ENCODE data around the gene FDXR.
A peak's percentile ranks its signal among the peaks of the same experiment; 100 is the strongest.

Gene FDXR

DNA sequence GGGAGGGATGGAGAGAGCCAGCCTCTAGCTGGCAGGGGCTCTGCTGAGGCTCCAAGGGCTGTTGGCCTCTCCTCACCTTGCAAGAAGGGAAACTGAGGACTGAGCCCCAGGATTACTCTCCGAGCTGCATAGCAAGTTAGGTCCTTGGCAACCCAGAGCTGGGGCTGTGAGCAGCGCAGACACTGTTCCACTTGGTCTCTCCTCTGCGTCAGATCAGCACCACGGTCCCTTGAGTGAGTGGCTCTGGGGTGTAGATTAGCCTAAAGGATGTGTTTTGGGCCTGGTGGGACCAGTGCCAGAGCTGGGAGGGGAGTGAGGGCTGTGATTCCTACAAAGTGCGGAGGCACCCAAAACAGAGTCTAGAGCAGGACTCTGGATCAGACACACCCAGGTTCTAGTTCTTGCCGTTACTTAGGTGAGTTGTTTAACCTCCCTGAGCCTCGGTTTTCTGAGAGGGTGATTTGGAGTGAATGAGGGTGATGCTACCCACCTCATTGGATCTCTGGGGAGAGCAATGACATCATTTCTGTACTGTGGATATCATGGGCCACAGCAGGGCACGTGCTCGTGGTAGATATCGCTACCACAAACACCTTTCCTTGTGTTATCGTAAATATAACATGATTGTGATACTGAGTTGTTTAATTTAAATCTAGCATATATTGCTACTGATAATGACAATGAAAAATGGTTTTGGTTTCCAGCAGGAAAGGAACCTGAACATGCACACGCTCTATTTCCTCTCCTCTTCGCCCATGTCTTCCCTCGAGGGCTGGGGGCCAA, 28.8 kb upstream of the FDXR start:
- intact Hi-C loops (cut with DNase I): no loop called here
- DNase-seq: no peak

DNA sequence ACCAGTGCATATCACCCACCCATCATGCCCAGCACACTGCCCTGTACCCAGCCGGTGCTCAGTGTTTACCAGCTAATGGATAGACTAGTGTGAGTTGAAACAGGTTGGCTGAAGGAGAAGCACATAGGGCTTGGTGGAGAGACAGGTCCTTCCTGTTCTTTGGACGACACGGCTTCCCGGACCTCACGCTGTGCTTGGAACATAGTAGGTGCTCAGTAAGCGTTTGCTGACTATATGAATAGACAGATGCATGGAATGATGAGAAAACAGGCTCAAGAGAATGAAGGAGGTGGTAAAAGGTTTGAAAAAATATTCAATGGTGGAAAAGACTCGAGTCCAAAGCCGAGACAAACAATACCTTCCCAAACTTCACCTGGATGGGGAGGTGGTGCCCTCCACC, 27.4 kb upstream of the FDXR start:
- intact Hi-C loops (cut with DNase I): no loop called here
- DNase-seq: no peak

DNA sequence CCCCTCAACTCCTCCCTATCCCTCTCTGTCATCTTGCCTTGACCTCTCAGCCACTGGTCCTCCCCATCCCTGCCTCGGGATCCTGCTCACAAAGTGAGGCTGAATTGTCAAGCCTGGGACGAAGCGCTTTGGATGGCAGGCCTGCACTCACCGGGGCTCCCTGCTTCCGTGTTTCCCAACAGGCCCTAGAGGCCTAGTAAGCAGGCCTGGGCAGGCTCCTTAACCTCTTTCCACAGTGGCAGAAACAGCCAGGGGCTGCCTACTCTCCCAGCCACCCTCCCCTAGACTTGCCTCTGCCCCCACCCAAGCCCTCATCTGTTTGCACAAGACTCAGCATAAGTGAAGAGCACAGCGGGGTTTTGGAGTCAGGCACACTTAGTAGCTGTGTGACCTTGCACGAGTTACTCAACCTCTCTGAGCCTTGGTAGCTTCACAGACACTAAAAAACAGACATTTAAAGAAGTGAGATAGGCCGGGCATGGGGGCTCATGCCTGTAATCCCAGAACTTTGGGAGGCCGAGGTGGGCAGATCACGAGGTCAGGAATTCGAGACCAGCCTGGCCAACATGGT, 25.7 kb upstream of the FDXR start:
- DNase-seq: peak in 1 of 10 donors; percentile 59
- intact Hi-C loops (cut with DNase I): no loop called here

DNA sequence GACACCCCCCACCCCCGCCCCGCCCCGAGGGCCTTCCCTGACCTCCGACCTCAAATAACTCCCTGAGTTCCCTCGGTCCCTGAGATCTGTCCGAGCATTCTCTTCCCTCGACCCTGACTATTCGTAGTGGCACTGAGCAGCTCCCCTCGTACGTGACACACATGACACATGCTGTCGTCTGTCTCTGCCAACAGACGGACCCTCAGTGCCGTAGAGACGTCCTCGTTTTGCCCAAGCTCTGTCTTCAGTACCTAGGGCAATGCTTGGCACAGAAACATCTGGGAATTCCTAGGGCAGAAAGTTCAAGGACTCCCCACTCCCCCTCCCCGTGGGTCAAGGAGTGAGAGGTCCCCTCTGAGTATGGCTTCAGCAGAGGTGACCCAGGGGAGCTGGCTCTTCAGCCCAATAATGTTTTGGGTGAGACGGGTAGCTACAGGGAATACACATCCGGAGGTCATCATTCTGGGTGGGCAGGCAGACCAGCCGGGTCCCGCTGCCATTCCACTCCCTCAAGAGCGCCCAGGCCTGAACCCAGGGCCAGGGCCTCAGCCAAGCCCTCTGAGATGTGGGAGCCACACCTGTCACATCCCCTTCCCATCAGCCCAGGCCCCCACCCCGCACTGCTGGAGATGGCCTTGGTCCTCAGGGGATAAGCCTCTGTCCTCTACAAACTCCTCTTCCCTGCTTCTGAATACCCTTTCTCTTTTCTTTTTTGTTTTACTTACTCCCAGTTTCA, 21.3 kb upstream of the FDXR start:
- DNase-seq: peak in 1 of 10 donors; percentile 72
- intact Hi-C loops (cut with DNase I): no loop called here

DNA sequence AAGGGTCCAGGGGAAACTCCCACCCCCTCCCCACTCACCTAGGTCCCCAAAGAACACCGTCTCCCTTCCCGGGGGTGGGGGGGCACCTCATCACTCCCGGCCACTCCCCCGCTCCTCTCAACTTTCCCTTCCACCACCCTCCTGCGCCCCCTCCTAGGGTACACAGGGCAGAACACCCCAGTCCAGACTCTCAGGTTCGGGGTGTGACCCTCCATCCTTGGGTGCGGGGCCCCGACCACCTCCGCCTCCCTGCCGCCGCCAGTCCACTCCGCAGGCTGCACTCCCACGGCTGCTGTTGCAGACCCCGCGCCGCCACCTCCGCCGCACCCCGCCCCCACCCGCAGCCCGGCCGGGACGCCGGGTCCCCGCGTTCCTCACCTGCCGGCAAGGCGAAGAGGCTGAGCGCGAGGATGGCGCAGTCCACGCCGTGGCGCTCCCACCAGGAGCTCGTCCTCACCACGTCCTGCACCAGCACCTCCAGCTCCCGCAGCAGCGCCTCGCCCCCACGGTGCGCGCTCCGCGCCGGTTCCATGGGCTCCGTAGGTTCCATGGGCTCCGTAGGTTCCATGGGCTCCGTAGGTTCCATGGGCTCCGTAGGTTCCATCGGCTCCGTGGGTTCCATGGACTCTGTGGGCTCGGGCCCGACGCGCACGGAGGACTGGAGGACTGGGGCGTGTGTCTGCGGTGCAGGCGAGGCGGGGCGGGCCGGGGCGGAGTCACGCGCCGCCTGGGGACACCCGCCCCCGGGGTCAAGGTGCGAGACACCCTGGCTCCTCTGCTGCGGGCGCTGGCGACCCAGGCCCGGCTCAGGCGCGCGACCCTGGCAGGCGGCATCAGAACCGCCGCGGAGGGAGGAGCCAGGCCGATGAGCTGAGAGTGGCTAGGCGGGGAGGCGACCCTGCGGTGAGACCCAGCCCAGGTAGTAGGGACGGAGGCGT, 20.4 kb upstream of the FDXR start, which contains the start of gene FADS6:
FADS6 (minus strand) TSS at position 660 of the 938 bp plus-strand sequence; CDS start at position 622, 38 bp downstream.
- intact Hi-C loops (cut with DNase I): no loop called here
- peak in 5 of 10 donors; percentile 21 to 89 (median 27) for DNase-seq

DNA sequence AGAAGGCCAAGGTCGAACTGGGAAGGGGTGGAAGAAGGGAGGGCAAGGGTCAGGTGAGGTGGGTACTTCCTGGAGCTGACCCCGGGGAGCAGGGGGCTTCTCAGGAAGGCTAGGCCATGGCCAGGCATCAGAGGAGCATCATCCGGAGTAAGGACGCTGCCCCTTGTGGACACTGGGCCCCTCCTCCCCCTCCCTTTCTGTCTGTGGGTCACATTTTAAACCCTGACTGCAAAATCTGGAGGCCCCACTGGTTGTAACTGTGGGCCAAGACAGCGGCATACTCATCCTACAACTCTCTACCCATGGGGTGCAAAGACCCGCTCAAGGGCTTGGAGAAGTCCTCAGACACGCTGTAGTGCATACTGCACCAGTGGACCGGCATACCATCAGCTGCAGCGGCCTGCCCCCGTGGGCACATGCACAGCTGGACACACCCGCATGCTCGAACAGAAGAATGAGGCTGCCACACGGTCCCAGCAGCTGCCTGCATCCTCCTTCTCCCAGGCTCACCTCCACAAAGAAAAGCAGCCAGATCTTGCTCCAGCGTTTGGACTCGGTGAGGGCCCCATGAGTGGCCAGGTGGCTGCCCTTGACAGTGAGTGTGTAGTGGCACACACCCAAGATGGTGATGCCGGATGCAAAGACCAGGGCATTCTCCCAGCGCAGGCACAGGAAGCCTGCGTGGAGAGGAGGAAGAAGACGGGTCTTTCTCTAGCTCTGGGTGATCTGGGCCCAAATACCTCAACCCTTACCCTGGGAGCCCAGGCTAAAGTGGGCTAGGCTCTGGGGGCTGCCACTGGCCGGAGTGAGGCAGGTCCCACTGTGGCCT, 19.4 kb upstream of the FDXR start:
- peak in 2 of 10 donors; percentile 13 to 72 for DNase-seq

DNA sequence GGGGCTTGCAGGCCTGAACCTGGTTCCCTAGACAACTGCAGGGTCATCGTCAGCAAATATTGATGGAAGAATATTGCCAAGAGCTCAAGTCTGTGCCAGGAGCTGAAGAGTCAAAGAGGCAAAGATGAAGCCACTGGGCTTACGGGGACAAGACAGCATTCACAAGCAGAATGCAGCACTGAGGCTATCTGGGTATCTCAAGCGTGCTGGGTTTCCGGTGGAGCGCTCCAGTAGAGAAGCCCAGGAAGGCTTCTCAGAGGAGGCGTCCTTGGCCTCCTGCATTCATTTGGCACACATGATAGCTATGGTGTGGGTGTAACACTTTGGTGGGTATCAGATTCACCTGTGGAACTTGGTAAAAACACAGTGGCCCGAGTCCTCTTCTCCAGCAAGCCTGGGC, 17.8 kb upstream of the FDXR start:
- DNase-seq: peak in 1 of 10 donors; percentile 69
- intact Hi-C loops (cut with DNase I): no loop called here

More for the DNA sequence above, 19.4 kb upstream of the FDXR start:
- intact Hi-C loops (cut with DNase I): no loop called here

DNA sequence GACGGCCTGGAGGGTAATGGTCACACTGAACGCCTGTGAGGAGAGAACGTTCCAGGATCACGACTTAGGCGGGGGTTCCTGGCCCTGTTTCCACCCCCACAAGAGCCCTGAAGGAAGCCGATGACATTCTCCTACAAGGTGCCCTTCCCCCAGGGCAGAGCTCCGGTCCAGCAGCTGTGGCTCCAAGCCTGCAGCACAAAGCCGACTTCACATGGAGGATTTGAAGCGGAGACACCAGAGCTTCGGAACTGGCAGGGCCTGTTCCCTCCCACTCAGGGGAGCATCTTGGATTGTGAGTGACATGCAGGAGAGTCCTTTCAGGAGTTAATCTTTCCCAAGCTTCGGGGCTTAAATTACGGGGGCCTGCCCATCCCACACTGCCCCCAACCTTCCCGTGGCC, 15.7 kb upstream of the FDXR start:
- intact Hi-C loops (cut with DNase I): no loop called here
- DNase-seq: peak in 1 of 10 donors; percentile 62

DNA sequence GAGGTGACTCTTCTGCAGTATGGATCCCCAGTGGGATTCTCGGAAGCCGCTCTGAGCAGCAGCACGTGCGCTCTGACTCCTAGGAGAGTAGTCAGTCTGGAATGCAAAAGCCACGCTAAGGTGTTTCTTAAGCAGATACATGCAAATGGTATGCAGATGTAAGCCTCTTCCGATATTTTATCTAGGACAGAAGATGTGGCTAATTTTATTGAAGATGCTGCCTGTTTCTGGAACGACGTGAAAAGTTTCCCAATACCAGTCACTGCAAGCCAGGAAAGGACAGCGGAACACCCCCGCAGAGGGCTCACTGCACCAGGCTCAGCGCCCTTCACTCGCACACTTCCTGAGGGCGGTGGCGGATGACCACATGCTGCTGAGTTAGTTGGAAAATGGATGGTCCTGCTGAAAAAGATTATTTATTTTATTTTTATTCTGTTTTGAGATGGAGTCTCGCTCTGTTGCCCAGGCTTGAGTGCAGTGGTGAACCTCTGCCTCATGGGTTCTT, 10.5 kb upstream of the FDXR start:
- DNase-seq: peak in 1 of 10 donors; percentile 55
- intact Hi-C loops (cut with DNase I): no loop called here

DNA sequence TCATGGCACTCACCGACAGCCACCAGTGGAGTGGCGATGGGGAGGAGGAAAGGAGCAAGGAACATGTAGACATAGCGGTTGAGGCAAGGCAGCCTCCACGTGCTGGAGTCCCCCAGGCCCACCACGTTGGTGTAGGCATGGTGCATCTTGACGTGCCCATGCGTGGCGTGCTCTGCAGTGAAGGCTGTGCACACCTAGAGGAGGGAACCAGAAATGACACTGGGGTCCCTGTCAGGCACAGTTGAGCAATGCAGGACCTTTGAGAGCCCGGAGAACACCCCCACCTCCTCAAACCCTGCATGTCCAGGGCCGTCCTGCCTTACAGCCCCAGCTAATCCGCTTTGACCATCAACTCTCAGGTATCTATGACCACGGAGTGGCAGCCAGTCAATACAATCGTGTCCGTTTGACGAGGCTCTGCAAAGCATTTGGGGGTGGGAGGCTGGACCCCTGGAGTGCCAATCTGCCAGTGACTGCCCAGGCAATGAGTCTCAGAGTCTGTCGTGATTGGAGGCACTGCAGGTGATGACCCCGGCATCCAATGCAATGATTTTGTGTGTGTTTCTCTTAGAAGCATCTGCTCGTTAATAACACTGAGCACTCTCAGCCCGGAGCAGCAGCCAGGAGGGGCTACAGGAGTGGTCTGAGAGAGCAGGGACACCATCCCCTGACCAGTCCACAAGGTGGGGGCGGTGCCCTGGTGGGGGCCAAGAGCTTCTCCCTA, 9.9 kb upstream of the FDXR start:
- DNase-seq: peak in 1 of 10 donors; percentile 29
- intact Hi-C loops (cut with DNase I): no loop called here

DNA sequence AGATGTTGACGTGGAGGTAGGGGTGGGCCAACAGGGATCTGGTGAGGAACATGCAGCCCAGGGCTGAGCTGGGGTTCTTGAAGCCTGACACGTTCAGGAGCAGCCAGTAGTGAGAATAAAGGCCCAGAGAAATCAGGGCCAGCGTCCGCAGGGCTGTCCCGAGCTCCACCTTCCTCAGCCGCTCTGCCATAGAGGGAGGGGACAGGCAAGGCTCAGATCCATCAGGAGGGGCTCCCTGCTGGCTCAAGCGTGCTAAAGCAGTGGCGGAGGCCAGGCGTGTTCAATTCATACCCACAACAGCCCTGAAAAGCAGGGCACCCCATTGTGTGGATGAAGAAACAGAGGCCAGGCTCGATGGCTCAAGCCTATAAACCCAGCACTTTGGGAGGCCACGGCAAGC, 8.3 kb upstream of the FDXR start:
- intact Hi-C loops (cut with DNase I): no loop called here
- DNase-seq: no peak

DNA sequence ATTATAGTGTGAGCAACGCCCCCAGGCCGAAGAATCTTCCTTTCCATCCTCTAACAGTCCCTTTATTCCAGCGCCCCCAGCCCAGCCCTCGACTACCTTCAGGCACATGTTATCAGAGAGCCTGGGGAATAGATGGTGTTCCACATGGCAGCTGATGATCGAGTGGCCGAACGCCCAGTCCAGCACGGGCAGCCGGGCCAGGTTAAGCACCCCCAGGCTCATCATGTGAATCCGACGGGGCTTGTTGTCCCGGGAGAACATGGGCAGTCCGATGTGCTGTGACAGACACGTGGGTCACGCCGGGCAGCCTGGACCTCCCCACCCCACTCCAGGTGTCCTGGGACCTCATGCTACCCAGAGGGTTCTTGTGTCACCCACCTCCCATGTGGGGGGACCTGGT, 6.5 kb upstream of the FDXR start:
- intact Hi-C loops (cut with DNase I): no loop called here
- DNase-seq: no peak

DNA sequence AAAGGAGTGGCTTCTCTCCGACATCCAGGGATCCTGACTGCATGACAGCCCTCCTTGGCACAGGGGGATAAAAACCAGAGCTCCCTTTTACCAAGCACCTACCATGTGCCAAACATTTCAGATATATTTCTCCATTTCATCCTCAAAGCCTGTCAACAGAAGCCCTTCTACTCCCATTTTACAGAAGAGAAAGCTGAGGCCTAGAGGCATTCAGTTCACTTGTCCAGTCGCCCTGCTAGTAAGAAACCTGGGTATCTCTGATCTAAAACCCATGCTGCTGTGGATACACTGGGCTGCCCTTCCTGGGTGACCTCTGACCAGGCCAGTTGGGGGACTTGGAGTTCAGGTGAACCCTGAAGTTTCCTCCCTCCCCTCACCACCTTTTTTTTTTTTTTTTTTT, 5.9 kb upstream of the FDXR start:
- DNase-seq: no peak
- intact Hi-C loops (cut with DNase I): no loop called here

DNA sequence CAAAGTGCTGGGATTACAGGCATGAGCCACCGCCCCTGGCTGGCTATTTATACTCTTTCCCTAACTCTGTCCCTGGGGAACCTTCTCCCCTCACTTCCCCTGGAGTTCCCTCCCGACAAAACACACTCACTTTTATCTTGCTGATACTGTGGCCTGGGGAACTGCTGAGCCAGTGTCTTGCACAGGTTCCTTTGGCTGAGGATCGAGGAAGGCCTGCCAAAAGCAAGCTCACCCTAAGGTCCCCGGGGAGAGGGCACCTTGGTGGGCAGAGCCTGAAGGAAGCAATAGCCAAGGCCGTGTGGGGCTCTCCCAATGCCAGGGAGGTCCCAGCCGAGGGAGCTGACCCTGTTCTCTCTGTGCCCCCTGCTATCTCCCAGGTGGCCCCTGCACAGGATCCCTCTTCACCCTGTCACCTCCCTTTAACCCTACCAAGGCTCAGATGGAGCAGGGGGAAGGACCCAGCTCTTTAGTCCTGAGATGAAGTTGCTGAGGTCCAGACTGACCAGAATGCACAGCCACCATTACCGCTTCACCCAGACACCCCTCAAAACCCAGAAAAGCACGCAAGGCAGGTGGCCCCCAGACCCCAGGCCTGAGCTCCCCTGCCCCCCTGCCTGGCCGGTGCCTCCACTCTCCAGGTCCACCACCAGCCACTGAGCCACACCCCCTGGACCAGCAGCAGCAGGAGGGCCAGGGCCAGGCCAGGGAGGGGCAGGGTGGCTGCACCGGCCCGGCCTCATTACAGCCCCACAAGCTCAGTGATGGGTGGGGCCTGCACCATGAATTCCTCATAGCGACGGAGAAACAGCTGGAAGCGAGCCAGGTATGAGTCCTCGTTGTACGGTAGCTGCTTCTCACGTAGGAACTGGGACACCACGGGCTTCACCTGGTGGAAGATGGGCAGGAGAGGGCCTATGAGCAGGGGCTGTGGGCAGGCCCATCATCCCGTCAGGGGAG, 5.1 kb upstream of the FDXR start:
- DNase-seq: no peak
- intact Hi-C loops (cut with DNase I): no loop called here

DNA sequence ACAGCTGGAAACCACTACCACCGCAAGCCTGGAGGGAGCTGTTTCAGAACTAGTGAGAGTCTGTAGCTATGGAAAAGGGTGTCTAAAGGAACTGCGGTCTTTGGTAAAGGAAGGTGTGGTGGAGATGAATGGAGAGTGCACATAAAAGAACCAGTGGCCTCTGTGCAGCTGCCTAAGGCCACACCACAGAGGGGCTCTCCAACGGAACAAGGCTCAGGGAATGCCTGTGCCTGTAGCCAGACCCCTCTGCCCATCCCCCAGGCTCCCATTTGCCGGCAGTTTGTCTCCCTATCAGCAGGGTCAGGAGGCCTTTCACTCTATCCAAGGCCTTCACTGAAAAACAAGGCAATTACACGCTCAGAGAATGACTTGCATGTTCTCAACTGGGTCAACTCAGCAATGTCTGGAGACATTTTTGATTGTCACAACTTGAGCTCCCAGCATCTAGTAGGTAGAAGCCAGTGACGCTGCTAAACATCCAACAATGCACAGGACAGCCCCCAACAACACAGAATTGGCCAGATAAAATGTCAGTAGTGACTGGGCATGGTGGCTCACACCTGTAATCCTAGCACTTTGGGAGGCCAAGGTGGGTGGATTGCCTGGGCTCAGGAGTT, 3.3 kb upstream of the FDXR start:
- DNase-seq: no peak
- intact Hi-C loops (cut with DNase I): no loop called here

DNA sequence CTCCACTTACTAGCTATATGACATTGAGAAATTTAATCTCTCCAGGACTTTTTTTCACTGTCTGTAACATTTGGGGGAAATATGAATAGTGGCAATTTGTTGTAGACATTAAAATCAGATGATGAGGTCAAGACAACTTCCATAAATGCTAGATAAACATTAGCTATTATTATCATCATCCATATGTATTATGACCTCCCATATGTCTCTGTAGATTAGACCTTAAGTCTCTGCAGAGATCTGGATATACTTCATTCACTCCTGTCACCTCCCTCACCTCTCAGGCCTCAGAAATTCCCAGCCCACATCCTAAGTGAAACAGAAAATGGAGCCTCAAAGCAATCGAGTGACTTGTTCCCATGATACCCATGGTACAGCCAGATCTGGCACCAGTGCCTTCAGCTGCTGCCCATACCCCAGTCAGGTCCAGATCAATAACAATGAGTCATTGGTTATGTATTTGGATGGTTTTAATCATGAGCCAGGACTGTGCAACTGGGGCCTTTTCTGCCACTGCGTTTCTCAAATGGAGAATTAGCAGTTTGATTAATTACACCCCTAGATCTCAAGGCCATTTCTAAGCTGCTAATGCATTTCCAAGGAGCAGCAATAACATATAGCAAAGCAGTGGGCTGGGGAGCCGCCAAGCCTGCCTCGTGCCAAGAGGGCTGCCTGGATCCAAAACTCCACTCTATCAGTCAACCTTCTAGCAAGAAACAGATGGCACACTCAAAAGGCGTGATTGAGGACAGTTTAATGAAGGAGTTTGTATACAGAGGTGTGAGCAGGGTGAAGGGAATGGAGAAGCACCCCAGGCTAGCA, 2.6 kb upstream of the FDXR start:
- intact Hi-C loops (cut with DNase I): no loop called here
- no peak for DNase-seq
